Measurements from ENCODE around the gene BCKDHA. TPM values are rescaled to one million over a fixed set of nuclear protein-coding genes. Genes with fewer than 3 reads are reported as not detected.

Gene BCKDHA
- total and polyA plus RNA-seq, 9 of the 15 experiments (the other 6 are each of a cell fraction or from before 2014, with no cell fraction given), result 4.5 to 52.5 (median 14.1) TPM

DNA sequence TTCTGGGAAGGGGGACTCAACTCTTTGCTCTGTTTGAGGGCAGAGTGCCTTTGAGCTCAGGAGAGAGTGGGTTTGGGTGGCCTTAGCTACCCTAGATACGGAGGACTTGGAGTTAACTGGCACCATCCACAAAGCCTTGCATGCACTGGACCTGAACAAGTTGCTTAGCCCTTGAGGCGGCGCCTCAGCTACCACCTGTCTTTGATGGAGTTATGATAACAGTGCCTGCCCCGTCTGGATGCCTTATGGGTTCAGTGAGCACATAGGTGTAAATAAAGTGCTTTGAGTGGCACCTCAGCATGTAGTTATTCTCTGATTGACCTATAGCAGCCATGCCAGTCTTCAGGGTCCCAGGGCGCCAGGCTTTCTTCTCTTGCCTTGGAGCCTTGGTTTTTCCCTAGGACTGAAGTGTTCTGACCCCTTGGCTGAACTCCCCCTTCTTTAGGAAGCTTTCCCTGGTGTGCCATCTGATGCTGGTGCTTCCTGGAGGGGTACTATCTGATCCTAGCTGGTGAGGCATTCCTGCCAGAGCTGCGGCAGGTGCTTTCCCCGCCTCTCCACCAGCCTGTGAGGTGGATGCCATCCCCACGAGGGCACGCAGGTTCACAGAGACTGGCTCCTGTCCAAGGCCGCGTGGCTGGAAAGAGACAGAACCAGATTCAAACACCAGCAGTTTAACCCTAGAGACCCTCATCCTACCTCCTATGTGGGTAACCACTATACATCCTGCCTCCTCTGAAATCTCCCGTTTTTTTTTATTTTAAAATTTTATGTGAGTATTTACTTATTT lies 5.8 kb downstream of the BCKDHA start:
- no peak overlapping the region for H3K4me2 ChIP-seq (ENCODE audit: insufficient read depth, low read length)
- no TSS peak for BruUV-seq (replicated peaks)
- no peaks in the 10 kb centered on the region for H3K27me3 ChIP-seq (ENCODE audit: control insufficient read depth in 2 of 2, insufficient read depth in 2 of 2, low read length in 2 of 2)
- 80% methylated on average over 12 of the region's 12 CpGs for WGBS (ENCODE audit: insufficient coverage, low coverage, missing lambda C conversion rate)
- POLR2A ChIA-PET, result interaction anchor here (0.6 to 0.7 kb wide), 2 partner anchors 33 to 244 kb away, joined by 3 to 4 read pairs; no protein-coding TSS in a partner anchor
- CTCF ChIA-PET (ENCODE audit: low intra/inter-chr PET ratio), result no interaction called here
- no peaks in the 10 kb centered on the region for H3K9me1 ChIP-seq (ENCODE audit: control insufficient read depth, insufficient read depth, low read length)
- no peaks in the 10 kb centered on the region for H3K9me3 ChIP-seq (replicated peaks; ENCODE audit: control insufficient read depth, insufficient read depth, low read depth, low read length)
- H3K9ac ChIP-seq (ENCODE audit: insufficient read depth in 1 of 2, low read depth in 2 of 2, low read length in 2 of 2), result no peak overlapping the region
- no peaks in the 10 kb centered on the region for H3K36me3 ChIP-seq (ENCODE audit: control insufficient read depth, insufficient read depth, low read length)
- H2AFZ ChIP-seq (ENCODE audit: low read depth, low read length), result no peak overlapping the region
- H3K4me3 ChIP-seq, result no peak overlapping the region
- DNase-seq (ENCODE audit: extremely low read depth in 1 of 4, low spot score in 3 of 4) (no peak), ATAC-seq (no peak), FAIRE-seq (no peak)
- no peaks in the 10 kb centered on the region for H4K20me1 ChIP-seq (replicated peaks; ENCODE audit: control insufficient read depth, insufficient read depth, low read length)
- H3K79me2 ChIP-seq (ENCODE audit: control insufficient read depth, insufficient read depth, low read length), result peaks cover 9% of the 10 kb centered on the region
- in situ Hi-C loops (cut with MboI), result no loop called here
- H3K4me1 ChIP-seq (replicated peaks in 1 of 2; ENCODE audit: control insufficient read depth in 2 of 2, insufficient read depth in 2 of 2, low read length in 2 of 2), result peaks cover 4 to 5% of the 10 kb centered on the region in 2 experiments; a peak in 2 of 5 replicates
- no peak overlapping the region for H3K27ac ChIP-seq (ENCODE audit: extremely low read depth, low read depth, low read length)
- intact Hi-C loops (cut with micrococcal nuclease), result no loop called here
- TF ChIP-seq SMARCA5 (IDR thresholded peaks at IDR 0.05) (no peak), TAF7 (tag; IDR thresholded peaks at IDR 0.05) (no peak), ELK1 (CRISPR knock-in tag; IDR thresholded peaks at IDR 0.05) (no peak), MEF2A (IDR thresholded peaks at IDR 0.05; ENCODE audit: control insufficient read depth, low read depth, low read length) (no peak), SIX5 (IDR thresholded peaks at IDR 0.05; ENCODE audit: borderline replicate concordance in 1 of 2, insufficient read depth in 1 of 2, low read depth in 1 of 2, low read length in 2 of 2) (no peak), CXXC5 (CRISPR knock-in tag; IDR thresholded peaks at IDR 0.05) (no peak), ETV6 (IDR thresholded peaks at IDR 0.05; ENCODE audit: borderline replicate concordance in 1 of 2, low read depth in 2 of 2, low read length in 1 of 2) (no peak), ETV6 (CRISPR knock-in tag; IDR thresholded peaks at IDR 0.05; ENCODE audit: borderline replicate concordance) (no peak)
- TF ChIP-seq, protein P1, sequence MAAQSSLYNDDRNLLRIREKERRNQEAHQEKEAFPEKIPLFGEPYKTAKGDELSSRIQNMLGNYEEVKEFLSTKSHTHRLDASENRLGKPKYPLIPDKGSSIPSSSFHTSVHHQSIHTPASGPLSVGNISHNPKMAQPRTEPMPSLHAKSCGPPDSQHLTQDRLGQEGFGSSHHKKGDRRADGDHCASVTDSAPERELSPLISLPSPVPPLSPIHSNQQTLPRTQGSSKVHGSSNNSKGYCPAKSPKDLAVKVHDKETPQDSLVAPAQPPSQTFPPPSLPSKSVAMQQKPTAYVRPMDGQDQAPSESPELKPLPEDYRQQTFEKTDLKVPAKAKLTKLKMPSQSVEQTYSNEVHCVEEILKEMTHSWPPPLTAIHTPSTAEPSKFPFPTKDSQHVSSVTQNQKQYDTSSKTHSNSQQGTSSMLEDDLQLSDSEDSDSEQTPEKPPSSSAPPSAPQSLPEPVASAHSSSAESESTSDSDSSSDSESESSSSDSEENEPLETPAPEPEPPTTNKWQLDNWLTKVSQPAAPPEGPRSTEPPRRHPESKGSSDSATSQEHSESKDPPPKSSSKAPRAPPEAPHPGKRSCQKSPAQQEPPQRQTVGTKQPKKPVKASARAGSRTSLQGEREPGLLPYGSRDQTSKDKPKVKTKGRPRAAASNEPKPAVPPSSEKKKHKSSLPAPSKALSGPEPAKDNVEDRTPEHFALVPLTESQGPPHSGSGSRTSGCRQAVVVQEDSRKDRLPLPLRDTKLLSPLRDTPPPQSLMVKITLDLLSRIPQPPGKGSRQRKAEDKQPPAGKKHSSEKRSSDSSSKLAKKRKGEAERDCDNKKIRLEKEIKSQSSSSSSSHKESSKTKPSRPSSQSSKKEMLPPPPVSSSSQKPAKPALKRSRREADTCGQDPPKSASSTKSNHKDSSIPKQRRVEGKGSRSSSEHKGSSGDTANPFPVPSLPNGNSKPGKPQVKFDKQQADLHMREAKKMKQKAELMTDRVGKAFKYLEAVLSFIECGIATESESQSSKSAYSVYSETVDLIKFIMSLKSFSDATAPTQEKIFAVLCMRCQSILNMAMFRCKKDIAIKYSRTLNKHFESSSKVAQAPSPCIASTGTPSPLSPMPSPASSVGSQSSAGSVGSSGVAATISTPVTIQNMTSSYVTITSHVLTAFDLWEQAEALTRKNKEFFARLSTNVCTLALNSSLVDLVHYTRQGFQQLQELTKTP (IDR thresholded peaks at IDR 0.05; ENCODE audit: low read depth in 1 of 2, partially characterized antibody in 2 of 2), result no peak
- TF ChIP-seq, protein P2, sequence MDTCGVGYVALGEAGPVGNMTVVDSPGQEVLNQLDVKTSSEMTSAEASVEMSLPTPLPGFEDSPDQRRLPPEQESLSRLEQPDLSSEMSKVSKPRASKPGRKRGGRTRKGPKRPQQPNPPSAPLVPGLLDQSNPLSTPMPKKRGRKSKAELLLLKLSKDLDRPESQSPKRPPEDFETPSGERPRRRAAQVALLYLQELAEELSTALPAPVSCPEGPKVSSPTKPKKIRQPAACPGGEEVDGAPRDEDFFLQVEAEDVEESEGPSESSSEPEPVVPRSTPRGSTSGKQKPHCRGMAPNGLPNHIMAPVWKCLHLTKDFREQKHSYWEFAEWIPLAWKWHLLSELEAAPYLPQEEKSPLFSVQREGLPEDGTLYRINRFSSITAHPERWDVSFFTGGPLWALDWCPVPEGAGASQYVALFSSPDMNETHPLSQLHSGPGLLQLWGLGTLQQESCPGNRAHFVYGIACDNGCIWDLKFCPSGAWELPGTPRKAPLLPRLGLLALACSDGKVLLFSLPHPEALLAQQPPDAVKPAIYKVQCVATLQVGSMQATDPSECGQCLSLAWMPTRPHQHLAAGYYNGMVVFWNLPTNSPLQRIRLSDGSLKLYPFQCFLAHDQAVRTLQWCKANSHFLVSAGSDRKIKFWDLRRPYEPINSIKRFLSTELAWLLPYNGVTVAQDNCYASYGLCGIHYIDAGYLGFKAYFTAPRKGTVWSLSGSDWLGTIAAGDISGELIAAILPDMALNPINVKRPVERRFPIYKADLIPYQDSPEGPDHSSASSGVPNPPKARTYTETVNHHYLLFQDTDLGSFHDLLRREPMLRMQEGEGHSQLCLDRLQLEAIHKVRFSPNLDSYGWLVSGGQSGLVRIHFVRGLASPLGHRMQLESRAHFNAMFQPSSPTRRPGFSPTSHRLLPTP (IDR thresholded peaks at IDR 0.05; ENCODE audit: borderline replicate concordance, extremely low read depth, insufficient read length), result no peak

Data from K562 (cell line).